PC-3 (cell line): ENCODE measurements around the gene PXMP4. TPM values are rescaled to one million over a fixed set of nuclear protein-coding genes. Genes with fewer than 3 reads are reported as not detected.
A peak's percentile ranks its signal among the peaks of the same experiment; 100 is the strongest.

ENCODE experiments used
- ATAC-seq: fragments of 200-7000 bp; cut with Tn5 transposase; 2 replicates; pipeline ENCODE4 v1.9.1; 2020; ENCODE audit warnings: mild to moderate bottlenecking, moderate library complexity
- BruUV-seq: library from RNA; stranded (reverse); fragments of 400-500 nt; replicated peaks from 2 replicates; lab custom pipeline; 2021; lab: Mats Ljungman, UMichigan
- CTCF ChIA-PET: fragments of 300-600 bp; sonication (Branson Sonifier 250); formaldehyde crosslinking; loops from one replicate; lab custom pipeline; 2022; ENCODE audit warnings: antibody characterized with exemption; lab: Charles Lee
- POLR2A ChIA-PET: fragments of 300-600 bp; sonication (Branson Sonifier 250); formaldehyde crosslinking; loops from one replicate; lab custom pipeline; 2022; ENCODE audit warnings: antibody characterized with exemption; ENCODE audit not compliant: unreplicated experiment; lab: Charles Lee
- DNase-seq: peaks from one replicate; pipeline ENCODE4 v3.0.0-alpha.2; 2015
- H2AFZ ChIP-seq: fragments of 300-600 bp; sonication (generic); 2 replicates; pipeline ENCODE4 v1.6.0; 2016; ENCODE audit warnings: antibody characterized with exemption, low read length
- H3F3A ChIP-seq: fragments of 300-600 bp; sonication (generic); one replicate; pipeline ENCODE4 v1.6.0; 2017; ENCODE audit warnings: antibody characterized with exemption, low read length, control low read depth, mild to moderate bottlenecking; ENCODE audit not compliant: unreplicated experiment
- H3K27ac ChIP-seq: fragments of 300-600 bp; sonication (generic); 2 replicates; pipeline ENCODE4 v1.5.1; 2016; ENCODE audit warnings: mild to moderate bottlenecking, low read length
- H3K27me3 ChIP-seq: fragments of 300-600 bp; sonication (generic); 2 replicates; pipeline ENCODE4 v1.6.1; 2016; ENCODE audit warnings: low read length, mixed read lengths
- H3K36me3 ChIP-seq: fragments of 300-600 bp; sonication (generic); 2 replicates; pipeline ENCODE4 v1.6.1; 2016; ENCODE audit warnings: low read depth, mixed run types, low read length, mixed read lengths
- H3K4me1 ChIP-seq: fragments of 300-600 bp; sonication (generic); 2 replicates; pipeline ENCODE4 v1.5.1; 2016; ENCODE audit warnings: low read length; ENCODE audit not compliant: insufficient read depth
- H3K4me2 ChIP-seq: fragments of 300-600 bp; sonication (generic); 2 replicates; pipeline ENCODE4 v1.6.0; 2016; ENCODE audit warnings: low read length
- H3K4me3 ChIP-seq: fragments of 300-600 bp; sonication (generic); 2 replicates; pipeline ENCODE4 v1.5.1; 2016; ENCODE audit warnings: mild to moderate bottlenecking, low read length, mixed read lengths
- H3K79me2 ChIP-seq: fragments of 300-600 bp; sonication (generic); 2 replicates; pipeline ENCODE4 v1.6.1; 2017; ENCODE audit warnings: low read length, mixed read lengths
- H3K9ac ChIP-seq: fragments of 300-600 bp; sonication (generic); 2 replicates; pipeline ENCODE4 v1.6.0; 2016; ENCODE audit warnings: mild to moderate bottlenecking, low read length
- H3K9me2 ChIP-seq: fragments of 300-600 bp; sonication (generic); replicated peaks from 2 replicates; pipeline ENCODE4 v1.6.1; 2016; ENCODE audit warnings: mixed run types, low read length, mixed read lengths
- H3K9me3 ChIP-seq: fragments of 300-600 bp; sonication (generic); 2 replicates; pipeline ENCODE4 v1.6.1; 2016; ENCODE audit warnings: low read length, mixed read lengths
- H4K20me1 ChIP-seq: fragments of 300-600 bp; sonication (generic); 2 replicates; pipeline ENCODE4 v1.6.1; 2016; ENCODE audit warnings: low read length, mixed read lengths
- CTCF ChIP-seq: fragments of 300-600 bp; sonication (generic); conservative IDR thresholded peaks from 2 replicates; pipeline ENCODE4 v1.5.1; 2017; ENCODE audit warnings: antibody characterized with exemption, low read depth, mild to moderate bottlenecking, low read length
- EZH2 ChIP-seq: fragments of 300-600 bp; sonication (generic); IDR thresholded peaks from one replicate; pipeline ENCODE4 v1.6.1; 2017; ENCODE audit warnings: antibody characterized with exemption, mild to moderate bottlenecking, low read length; ENCODE audit not compliant: unreplicated experiment
- EZH2phosphoT487 ChIP-seq: fragments of 300-600 bp; sonication (generic); IDR thresholded peaks from 2 replicates; pipeline ENCODE4 v1.6.1; 2018; ENCODE audit warnings: mild to moderate bottlenecking, antibody characterized with exemption, low read length, borderline replicate concordance
- intact Hi-C: fragments of 100-400 bp; cut with micrococcal nuclease; formaldehyde crosslinking; loops from 2 replicates; pipeline ENCODE4 v1.9.0; 2023
- total RNA-seq: library from RNA; depleted of rRNA; stranded (reverse); fragments of >200 nt; gene quantifications from 2 replicates; pipeline ENCODE4 v1.2.3, GENCODE V29; 2014

Gene PXMP4
- total RNA-seq, 1 experiment from 2014 or later = not detected

- peak overlapping the region; percentile 42 for H3K9ac ChIP-seq
- no peaks in the 10 kb centered on the region for H3K27me3 ChIP-seq
- H3K9me2 ChIP-seq = no peaks in the 10 kb centered on the region
- peaks cover 25% of the 10 kb centered on the region; the same call in 1 of the 2 replicates for H3K4me1 ChIP-seq
- ChIA-PET POLR2A (interaction anchor here (0.6 to 0.7 kb wide), 2 partner anchors 61 to 762 kb away, joined by 4 to 5 read pairs; no protein-coding TSS in a partner anchor), CTCF (interaction anchor here (0.5 to 1.3 kb wide), 5 partner anchors 20 to 222 kb away, joined by 3 to 9 read pairs (median 3); no protein-coding TSS in a partner anchor)
- intact Hi-C loops = loop anchor here (5.0 kb wide), 1 partner anchor 210 kb away; no protein-coding TSS in a partner anchor
- no peaks in the 10 kb centered on the region for H3K9me3 ChIP-seq
- peaks cover 14% of the 10 kb centered on the region; the same call in 1 of the 2 replicates for H3K36me3 ChIP-seq
- H3K4me2 ChIP-seq = peak overlapping the region; percentile 84
- peak overlapping the region; percentile 68 for H2AFZ ChIP-seq
- TF ChIP-seq EZH2phosphoT487 (peak; percentile 72), CTCF (no peak), EZH2 (no peak)
- peak overlapping the region; percentile 65 for H3K4me3 ChIP-seq
- ATAC-seq (peak; percentile 8), DNase-seq (peak; percentile 27)
- H3F3A ChIP-seq = no peaks in the 10 kb centered on the region
- peaks cover 14% of the 10 kb centered on the region for H3K79me2 ChIP-seq
- peak overlapping the region; percentile 10; the same call in 1 of the 2 replicates for H3K27ac ChIP-seq
- no peaks in the 10 kb centered on the region for H4K20me1 ChIP-seq
- BruUV-seq = no TSS peak
These were observed 52.9 kb downstream of the PXMP4 start for GRCh38 chr20:33667245-33667675.

GRCh38 chr20:33666293-33667244 lies 53.5 kb downstream of the PXMP4 start, which contains the start of gene ACTL10:
TSS of gene ACTL10 (plus strand) at chr20:33666943. CDS start at chr20:33667498, 555 bp downstream.
- TF ChIP-seq CTCF = no peak
- TF ChIP-seq EZH2phosphoT487 = no peak
- no peak for TF ChIP-seq EZH2
- CTCF ChIA-PET = interaction anchor here (0.5 to 0.8 kb wide), 4 partner anchors 13 to 223 kb away, joined by 3 to 6 read pairs (median 3); partner anchors contain the start of gene SNTA1
- DNase-seq = peak; percentile 95
- no peaks in the 10 kb centered on the region for H4K20me1 ChIP-seq
- H3F3A ChIP-seq = no peaks in the 10 kb centered on the region
- no peaks in the 10 kb centered on the region for H3K9me2 ChIP-seq
- 0 out of 2 replicates have a peak, but pooled peaks cover 7% of the 10 kb centered on the region for H3K79me2 ChIP-seq
- H3K9ac ChIP-seq = peak within 1 kb of the TSS; percentile 42
- peak within 1 kb of the TSS; percentile 23; the same call in 1 of the 2 replicates for H3K27ac ChIP-seq
- H3K9me3 ChIP-seq = no peaks in the 10 kb centered on the region
- POLR2A ChIA-PET = interaction anchor here (0.6 to 0.7 kb wide), 2 partner anchors 62 to 761 kb away, joined by 4 to 5 read pairs; no protein-coding TSS in a partner anchor
- intact Hi-C loops = loop anchor here (5.0 kb wide), 1 partner anchor 209 kb away; no protein-coding TSS in a partner anchor
- no TSS peak for BruUV-seq
- peaks cover 10% of the 10 kb centered on the region; the same call in 1 of the 2 replicates for H3K36me3 ChIP-seq
- H3K4me2 ChIP-seq = peak within 1 kb of the TSS; percentile 84
- H3K4me1 ChIP-seq = peaks cover 25% of the 10 kb centered on the region; the same call in 1 of the 2 replicates
- peak within 1 kb of the TSS; percentile 65 for H3K4me3 ChIP-seq
- H3K27me3 ChIP-seq = no peaks in the 10 kb centered on the region
- ATAC-seq = peak; percentile 56
- H2AFZ ChIP-seq = peak within 1 kb of the TSS; percentile 74
